ENCODE results near the gene EDEM1.
"Not testable (repeated sequence)": the region's sequence is repeated elsewhere in the genome, so short reads cannot be mapped to it uniquely, and the experiment has no call there.

Gene EDEM1

DNA sequence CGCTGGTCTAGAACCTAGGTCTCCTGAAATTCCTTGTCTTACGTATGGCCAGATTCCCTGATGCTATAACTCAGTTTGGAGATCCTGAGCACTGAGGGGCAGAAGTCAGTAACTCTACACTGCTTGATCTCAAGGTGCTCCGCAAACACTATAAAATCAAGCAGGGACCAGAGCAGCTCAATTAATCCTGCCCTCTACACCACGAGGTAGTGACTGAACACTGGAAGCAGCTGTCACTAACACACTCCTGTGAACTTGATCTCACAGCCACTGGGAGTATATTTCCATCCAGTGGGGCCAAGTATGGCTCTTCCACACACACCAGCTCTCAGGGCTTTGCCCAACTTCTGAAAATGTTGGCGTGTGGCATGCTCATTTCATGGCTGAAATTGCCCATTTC, 51.0 kb downstream of the EDEM1 start:
- no peak for DNase-seq

DNA sequence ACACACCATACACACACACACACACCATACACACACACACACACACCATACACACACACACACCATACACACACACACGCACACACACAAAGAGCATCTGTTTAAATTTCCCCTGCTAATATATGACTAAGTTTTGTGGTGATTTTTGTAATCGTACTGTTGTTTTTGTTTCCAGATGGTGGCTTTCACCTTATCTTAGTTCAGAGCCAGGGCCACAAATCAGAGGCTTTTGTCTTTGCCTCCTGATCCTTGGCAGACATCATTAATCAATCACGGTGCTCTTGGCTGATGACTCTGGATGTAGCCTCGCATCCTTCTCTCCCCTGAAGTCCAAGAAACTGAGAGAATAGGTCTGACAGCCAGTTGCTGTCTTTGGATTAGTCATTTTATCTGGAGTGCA, 52.1 kb downstream of the EDEM1 start:
- DNase-seq = no peak

DNA sequence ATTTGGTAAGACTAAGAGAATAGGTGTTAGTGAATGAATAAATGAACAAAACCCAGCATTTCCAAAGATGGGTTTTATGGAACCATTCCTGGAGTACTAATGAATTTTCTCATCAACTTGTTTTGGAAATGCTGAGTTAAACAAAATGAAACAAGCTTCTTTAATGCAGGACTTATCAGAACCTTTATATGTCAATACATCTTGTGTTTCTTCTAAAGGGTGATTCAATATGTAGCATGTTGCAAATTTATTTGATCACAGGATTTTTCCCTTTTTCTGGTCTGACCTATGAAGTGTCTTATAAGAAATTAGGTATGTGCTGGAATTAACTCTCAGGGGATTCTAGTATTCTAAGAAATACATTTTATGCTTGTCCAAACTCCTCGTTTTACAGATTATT, 53.2 kb downstream of the EDEM1 start:
- no peak for DNase-seq

DNA sequence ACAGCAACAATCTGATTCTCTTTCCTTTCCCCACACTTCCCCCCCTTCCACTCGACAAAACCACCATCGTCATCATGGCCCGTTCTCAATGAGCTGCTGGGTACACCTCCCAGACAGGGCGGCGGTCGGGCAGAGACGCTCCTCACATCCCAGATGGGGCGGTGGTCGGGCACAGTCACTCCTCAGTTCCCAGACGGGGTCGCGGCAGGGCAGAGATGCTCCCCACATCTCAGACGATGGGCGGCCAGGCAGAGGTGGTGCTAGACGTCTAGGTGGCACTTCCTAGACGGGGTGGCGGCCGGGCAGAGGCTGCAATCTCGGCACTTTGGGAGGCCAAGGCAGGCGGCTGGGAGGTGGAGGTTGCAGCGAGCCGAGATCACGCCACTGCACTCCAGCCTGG, 55.3 kb downstream of the EDEM1 start:
- not testable (repeated sequence) for DNase-seq

DNA sequence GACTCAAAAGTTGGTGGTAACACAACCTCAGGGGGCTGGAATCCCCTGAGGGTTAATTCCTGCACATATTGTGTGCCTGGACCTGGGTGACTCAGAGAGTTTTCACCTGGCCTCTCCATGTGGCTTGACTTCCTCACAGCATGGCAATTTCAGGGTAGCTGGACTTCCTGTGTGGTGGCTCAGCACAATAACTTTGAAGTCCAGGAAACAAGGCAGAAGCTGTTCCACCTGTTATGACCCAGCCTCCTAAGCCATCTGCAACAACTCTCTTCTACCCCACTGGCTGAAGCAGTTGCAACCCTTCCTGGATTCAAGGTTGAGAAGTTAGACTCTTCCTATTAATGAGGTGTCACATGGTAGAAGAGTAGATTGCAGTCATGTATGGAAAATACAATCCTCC, 58.4 kb downstream of the EDEM1 start:
- DNase-seq = no peak

DNA sequence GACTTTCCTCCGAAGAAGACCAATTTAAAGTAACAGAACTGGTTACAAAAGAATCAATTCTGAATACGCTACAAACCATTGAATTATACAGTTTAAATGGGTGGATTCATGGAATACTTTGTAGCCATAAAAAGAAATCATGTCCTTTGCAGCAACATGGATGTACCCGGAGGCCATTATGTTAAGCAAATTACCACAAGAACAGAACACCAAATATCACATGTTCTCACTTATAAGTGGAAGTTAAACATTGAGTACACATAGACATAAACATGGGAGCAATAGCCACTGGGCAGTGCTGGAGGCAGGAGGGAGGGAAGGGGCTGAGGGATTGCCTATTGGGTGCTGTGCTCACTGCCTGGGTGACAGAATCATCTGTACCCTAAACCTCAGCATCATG, 61.3 kb downstream of the EDEM1 start:
- no peak for DNase-seq

DNA sequence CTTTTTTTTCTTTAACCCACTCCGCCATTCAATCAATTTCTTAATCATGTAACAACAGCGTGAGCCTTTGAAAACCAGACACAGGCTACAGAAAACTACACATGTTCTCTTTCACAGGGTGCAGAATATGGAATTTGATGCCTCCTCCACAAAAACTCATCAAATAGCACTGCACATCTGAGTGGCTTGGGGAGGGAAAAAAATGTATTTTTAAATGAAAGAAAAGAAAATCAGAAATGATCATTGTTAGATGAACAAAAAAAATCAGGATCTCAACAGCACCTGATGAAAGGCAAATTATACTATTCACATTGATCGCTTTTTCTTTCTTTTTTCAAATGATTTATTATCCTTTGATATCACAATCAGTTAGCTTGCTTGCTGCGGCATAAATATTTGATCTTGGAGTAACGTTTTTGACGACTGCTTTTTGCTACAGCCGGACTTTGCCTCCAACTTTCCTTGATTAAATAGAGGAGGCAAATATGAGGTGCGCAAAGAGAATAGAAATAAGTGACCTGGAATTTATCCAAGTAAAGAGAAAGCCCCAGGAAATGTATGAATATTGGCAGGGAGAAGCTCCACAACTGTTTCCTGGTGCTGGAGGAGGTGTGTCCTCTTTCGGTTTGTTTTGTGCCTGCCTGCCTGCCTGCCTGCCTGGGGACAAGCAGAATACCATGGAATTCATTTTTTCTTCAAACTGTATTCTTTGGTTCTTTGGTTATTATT, 63.1 kb downstream of the EDEM1 start:
- peak; percentile 39 for DNase-seq

DNA sequence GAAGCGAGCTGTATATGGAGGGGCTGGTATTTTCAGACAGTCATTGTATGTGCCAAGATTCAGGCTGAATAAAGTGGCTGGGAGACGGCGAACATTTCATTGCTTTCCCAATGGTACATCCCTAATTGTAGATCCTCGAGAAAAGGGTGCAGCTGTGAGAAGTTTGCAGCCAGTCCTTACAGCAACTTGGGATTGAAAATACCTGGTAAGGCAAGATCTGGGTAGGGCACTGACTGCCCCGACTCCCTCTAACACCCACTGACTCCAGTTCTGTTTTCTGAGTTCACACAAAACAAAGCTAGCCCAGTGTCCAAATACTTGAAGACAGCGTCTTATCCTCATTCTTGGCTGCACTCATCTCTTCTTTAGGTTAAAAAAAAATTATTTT, 63.7 kb downstream of the EDEM1 start:
- no peak for DNase-seq

DNA sequence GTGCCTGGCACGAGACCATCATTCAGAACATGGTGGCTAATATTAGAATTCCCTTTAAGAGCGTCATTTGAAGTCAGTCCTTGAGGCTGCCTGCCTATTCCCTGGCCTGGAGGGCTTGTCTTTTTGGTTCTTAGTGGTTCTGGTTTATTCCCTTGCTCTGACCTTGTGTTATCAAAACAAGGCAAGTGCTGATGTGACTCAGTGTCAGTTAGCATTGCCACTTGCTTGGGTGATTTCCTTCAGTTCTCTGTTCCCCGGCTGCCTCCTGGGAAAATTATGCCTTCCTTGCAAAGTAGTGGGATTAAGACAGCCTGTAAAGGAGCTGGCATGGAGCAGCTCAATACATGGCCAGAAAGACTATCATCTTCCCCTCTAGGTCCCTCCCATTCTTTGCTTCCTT, 64.6 kb downstream of the EDEM1 start:
- no peak for DNase-seq

DNA sequence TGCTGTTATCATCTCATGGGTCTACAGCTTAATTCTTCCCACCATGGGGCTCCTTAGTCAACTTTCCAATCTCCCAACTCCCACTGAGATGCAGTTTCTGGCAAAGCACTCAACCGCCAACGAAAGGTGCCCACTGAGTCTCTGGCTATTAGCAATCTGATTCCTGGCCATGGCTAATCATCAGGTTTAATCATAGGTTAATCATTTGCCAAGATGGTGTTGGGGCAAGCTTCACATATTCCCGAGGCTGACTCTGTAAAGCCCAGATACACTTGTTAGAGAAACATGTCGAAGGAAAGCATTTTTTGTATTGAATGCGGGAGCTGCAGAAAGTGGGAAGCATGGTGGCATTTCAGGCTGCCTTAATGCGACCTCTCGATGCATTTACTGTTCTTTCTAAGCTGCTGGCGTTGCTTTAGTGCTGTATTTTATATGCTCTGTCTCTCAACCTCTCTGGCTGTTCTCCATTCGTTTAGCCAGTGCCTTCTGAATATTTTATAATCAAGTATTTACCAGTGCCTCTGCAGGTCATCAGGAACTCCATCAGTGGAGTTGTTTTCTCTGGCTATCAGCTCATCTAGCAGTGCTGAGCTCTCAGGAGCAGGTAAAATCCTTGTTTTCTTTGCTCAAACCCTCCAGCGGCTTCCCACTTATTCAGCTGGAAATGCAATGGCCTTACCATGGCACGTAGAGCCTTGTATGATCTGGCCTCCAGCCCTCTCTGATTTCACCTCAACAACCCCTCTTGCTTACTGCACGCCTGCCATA, 67.0 kb downstream of the EDEM1 start:
- DNase-seq = no peak

DNA sequence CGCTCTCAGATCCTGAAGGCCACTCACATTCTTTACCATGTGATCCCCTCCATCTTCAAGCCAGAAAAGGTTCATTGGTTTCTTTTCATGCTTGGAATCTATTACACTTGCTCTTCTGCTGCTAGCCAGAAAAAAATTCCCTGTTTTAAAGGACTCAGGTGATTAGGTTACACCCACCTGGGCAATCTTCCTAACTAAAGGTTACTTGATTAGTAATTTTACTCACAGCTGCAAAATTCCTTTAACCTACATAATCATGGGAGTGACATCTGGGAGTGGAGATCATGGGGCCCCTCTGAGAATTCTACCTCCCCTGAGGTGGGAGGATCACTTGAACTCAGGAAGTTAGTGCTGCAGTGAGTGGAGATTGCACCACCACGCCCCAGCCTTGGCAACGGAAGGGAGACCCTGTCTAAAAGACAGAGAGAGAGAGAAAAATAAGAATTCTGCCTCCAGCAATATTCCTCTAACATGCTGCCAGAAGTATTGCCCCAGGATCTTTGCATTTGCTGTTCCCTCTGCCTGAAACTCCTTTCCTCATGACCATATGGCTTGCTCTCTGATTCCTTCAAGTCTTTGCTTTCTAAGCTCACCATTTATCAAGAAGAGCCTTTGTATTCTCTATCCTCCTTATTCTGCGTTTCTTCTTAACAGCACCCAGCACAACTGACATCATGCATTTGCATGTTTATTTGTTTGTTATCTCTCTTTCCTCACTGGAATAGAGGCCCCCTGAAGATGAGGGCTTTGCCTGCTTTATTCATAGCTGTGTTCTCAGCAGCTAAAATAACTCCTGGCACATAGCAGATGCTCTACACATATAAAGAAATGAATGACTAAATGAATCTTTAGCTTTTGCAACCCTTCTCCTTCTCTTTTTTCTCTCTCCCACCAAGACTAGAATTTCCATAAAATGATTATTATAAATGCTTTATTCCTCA, 68.2 kb downstream of the EDEM1 start:
- DNase-seq = no peak

DNA sequence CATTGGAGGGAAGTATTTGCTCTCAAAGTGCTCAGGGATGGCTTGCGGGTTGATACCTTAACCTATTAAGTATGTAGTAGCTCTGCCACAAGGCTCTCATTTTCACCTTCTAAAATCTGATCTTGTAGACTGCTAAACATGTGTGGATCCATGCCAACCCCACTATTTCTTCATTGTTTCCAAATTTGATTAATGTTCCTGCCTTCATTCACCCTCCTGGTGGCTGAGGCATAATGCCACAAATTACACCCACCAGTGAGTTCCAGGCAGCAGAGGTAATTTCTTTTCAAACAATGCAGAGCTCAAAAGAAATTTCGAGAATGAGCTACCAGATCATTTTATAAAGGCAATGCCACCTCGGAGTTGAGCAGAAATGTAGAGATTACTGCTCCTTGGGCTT, 71.0 kb downstream of the EDEM1 start:
- no peak for DNase-seq

DNA sequence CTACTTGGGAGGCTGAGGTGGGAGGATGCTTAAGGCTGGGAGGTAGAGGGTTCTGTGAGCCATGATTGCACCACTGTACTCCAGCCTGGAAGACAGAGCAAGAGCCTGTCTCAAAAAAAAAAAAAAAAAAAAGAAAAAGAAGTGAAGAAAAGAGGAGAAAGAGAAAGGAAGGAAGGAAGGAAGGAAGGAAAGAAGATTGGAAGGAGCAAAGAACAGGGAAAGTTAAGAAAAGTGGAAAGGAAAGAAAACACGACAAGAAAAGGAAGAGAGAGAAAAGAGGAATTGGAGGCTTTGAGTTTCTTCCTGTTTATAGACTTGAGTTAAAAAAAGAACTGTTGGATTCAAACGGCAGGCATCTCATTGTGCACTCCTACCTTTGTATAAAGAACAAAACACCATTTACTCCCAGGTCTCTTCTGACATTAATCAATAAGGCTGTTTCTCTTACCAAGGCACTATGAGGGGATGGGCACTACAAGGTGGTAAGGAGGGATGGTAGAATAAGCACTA, 73.5 kb downstream of the EDEM1 start:
- DNase-seq = no peak

DNA sequence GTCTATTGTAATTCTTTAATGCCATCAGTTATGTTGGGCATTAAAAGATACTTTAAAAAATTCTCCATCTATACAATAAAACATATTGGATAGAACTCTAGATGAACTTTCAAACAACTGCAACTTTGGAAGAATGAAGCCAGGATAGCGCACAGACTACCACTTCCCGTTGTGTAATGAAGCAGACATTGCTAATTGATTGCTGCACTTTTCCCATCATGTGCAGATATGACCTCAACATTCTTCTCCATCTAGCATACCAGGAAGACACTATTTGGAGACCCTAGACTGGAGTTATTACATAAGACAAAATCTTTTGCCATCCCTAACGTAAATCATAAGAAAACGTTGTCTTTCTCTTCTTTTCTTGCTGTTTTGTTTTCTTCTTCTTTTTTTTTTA, 75.0 kb downstream of the EDEM1 start:
- no peak for DNase-seq

DNA sequence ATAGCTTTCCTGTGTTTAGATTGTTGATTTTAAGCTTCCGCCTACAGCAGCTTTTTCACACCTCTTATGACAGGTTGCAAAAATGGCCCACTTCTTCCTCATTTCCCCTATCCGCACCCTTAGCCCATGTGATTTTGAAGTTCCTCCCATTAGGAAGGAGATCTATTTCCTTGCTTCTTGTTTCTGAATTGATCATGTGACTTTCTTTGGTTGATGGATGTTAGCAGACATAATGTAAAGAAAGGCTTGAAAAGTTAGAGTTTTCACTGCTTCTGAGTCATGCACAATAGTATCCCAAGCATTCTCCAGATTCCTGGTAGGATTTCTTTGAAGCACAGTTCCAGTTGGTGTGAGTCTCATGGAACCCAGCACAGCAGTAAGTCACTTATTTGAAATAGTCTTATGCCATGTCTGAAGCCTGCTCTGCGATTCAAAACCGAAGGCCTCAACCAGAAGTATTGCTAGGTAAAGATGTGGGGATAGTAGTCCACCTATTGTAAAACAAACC, 76.6 kb downstream of the EDEM1 start:
- no peak for DNase-seq

DNA sequence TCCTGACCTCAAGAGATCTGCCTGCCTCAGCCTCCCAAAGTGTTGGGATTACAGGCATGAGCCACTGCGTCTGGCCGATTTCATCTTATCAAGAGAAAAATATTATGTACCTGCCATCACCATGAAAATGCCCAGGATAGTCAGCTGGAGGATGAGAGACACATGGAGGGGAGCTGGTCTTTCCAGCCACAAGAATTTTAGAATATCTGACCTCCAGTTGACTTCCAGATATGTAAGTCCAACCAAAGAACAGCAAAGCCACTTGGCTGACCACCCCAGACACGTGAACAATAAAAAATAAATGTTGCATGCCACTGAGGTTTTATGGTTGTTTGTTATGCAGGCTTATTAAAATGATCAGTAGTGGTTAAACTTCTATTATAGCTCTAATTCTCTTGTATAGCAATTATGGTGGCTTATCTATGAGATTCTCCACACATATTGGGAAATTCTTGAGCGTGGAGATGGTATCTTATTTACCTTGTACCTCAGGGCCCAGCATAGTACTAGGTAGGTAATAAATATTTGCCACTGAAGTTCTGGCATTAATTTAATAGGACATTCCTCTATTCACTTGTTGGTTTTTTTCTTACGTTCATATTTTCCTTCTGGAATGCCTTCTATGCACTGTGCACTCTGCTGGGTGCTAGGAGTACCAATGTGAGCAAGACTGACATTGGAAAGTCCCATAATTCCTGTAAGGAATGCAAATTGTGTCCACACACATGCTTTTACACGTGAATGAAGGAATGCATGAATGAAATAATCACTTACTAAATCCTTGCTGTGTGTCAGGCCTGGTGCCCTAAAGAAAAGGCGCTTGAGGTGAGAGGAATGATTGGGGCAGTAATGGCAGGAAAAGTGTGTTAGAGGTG, 77.6 kb downstream of the EDEM1 start:
- DNase-seq = no peak

DNA sequence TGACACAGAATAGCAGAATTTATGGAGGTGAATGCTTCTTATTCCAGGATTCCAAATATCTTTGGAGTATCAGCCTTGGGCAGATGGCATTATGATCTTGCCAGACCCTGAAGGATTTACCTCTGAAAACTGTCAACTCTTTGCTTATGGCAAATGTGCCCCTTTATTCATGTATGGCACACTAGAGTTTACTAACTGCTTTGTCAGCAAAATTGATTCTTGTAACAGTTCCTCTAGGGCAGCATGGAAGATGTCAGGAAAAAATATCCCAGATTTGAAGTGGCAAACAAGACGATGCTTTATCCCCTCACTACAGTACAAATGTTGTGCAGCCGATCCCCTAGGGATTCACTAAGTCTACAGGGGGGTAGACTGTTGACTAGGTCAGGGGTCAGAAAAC, 79.7 kb downstream of the EDEM1 start:
- DNase-seq = no peak

DNA sequence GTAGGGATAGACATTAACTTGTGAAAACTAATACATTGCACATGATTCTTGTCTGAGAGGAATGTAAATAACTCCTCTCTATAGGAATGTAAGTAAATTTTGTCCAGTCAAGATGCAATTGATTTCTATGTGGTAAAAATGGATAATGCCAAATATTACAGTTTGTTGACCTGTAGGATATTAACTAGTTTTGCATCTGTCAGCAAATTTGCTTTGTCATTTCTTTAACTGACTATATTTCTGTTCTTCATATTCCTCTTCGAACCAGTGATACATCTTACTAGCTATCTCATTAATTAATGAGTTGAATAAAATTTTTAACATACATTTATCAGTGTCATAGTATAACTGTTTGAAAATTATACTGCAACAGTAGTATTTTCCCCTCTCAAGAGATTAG, 80.4 kb downstream of the EDEM1 start:
- DNase-seq = no peak
